D721Med (cell line): ENCODE data around the gene DTNB.

ENCODE experiments used
- DNase-seq: peaks from one replicate; pipeline ENCODE4 v3.0.0; 2011; ENCODE audit warnings: low spot score; ENCODE audit not compliant: insufficient read length
- FAIRE-seq: peaks from 2 replicates; lab custom pipeline; 2011; peaks lifted over from hg19 to GRCh38; lab: Jason Lieb, UNC
- CTCF ChIP-seq: IDR thresholded peaks from 2 replicates; pipeline ENCODE4 v1.5.1; 2012; ENCODE audit warnings: mild to moderate bottlenecking, control low read depth; ENCODE audit not compliant: insufficient read depth; ENCODE audit errors: missing control alignments

Gene DTNB

GRCh38 chr2:25618676-25619075 lies 54.7 kb downstream of the DTNB start:
- no peak for TF ChIP-seq CTCF
- DNase-seq (no peak), FAIRE-seq (no peak)

GRCh38 chr2:25617948-25618646 lies 55.3 kb downstream of the DTNB start:
- no peak for DNase-seq
- no peak for TF ChIP-seq CTCF
- no peak for FAIRE-seq

GRCh38 chr2:25615920-25616319 lies 57.5 kb downstream of the DTNB start:
- FAIRE-seq: no peak
- TF ChIP-seq CTCF: no peak
- no peak for DNase-seq

GRCh38 chr2:25615386-25615785 lies 58.0 kb downstream of the DTNB start:
- DNase-seq (no peak), FAIRE-seq (no peak)
- TF ChIP-seq CTCF: no peak

GRCh38 chr2:25614711-25615110 lies 58.7 kb downstream of the DTNB start:
- DNase-seq (no peak), FAIRE-seq (no peak)
- no peak for TF ChIP-seq CTCF

GRCh38 chr2:25608718-25609117 lies 64.7 kb downstream of the DTNB start:
- FAIRE-seq: no peak
- no peak for TF ChIP-seq CTCF
- no peak for DNase-seq

GRCh38 chr2:25606892-25607291 lies 66.5 kb downstream of the DTNB start:
- DNase-seq (no peak), FAIRE-seq (peak; percentile 29)
- TF ChIP-seq CTCF: peak; percentile 71
